ENCODE results near the gene SNX30.

SNX30 gene

GRCh38 chr9:112861638-112862555, 111.3 kb downstream of the SNX30 start:
- no peak for TF ChIP-seq CTCF (IDR thresholded peaks at IDR 0.05; ENCODE audit: borderline replicate concordance, control extremely low read depth, extremely low read depth, insufficient read depth, missing control alignments)
- DNase-seq (ENCODE audit: low spot score), result no peak
- in situ Hi-C loops (cut with MboI; ENCODE audit: low sequenced_read_pairs, unreplicated experiment), result no loop called here

- DNase-seq (ENCODE audit: low spot score), result no peak
- no peak for TF ChIP-seq CTCF (IDR thresholded peaks at IDR 0.05; ENCODE audit: borderline replicate concordance, control extremely low read depth, extremely low read depth, insufficient read depth, missing control alignments)
- in situ Hi-C loops (cut with MboI; ENCODE audit: low sequenced_read_pairs, unreplicated experiment), result no loop called here
These were observed 112.7 kb downstream of the SNX30 start for GRCh38 chr9:112863214-112863613.

GRCh38 chr9:112863746-112864145, 113.2 kb downstream of the SNX30 start:
- peak; percentile 59 for DNase-seq (ENCODE audit: low spot score)
- TF ChIP-seq CTCF (IDR thresholded peaks at IDR 0.05; ENCODE audit: borderline replicate concordance, control extremely low read depth, extremely low read depth, insufficient read depth, missing control alignments), result no peak
- in situ Hi-C loops (cut with MboI; ENCODE audit: low sequenced_read_pairs, unreplicated experiment), result no loop called here

GRCh38 chr9:112864403-112864802, 113.8 kb downstream of the SNX30 start:
- no peak for TF ChIP-seq CTCF (IDR thresholded peaks at IDR 0.05; ENCODE audit: borderline replicate concordance, control extremely low read depth, extremely low read depth, insufficient read depth, missing control alignments)

GRCh38 chr9:112864982-112865381, 114.4 kb downstream of the SNX30 start:
- in situ Hi-C loops (cut with MboI; ENCODE audit: low sequenced_read_pairs, unreplicated experiment), result no loop called here

More at GRCh38 chr9:112864403-112864802, 113.8 kb downstream of the SNX30 start:
- DNase-seq (ENCODE audit: low spot score), result no peak
- in situ Hi-C loops (cut with MboI; ENCODE audit: low sequenced_read_pairs, unreplicated experiment), result no loop called here

GRCh38 chr9:112866662-112867274, 116.2 kb downstream of the SNX30 start:
- in situ Hi-C loops (cut with MboI; ENCODE audit: low sequenced_read_pairs, unreplicated experiment), result no loop called here
- DNase-seq (ENCODE audit: low spot score), result no peak
- no peak for TF ChIP-seq CTCF (IDR thresholded peaks at IDR 0.05; ENCODE audit: borderline replicate concordance, control extremely low read depth, extremely low read depth, insufficient read depth, missing control alignments)

More at GRCh38 chr9:112864982-112865381, 114.4 kb downstream of the SNX30 start:
- no peak for TF ChIP-seq CTCF (IDR thresholded peaks at IDR 0.05; ENCODE audit: borderline replicate concordance, control extremely low read depth, extremely low read depth, insufficient read depth, missing control alignments)
- no peak for DNase-seq (ENCODE audit: low spot score)
